Measurements from ENCODE around the gene STK16. TPM values are rescaled to one million over a fixed set of nuclear protein-coding genes. Genes with fewer than 3 reads are reported as not detected.

The STK16 gene
- total and polyA plus RNA-seq, 2 of the 13 experiments (the other 11 are each of a cell fraction or from before 2014, with no cell fraction given), result 28.0 to 50.9 TPM

GRCh38 chr2:219245148-219245898 is at the start of gene STK16, which contains the start of gene GLB1L (continued):
- TF ChIP-seq PBX3 (CRISPR knock-in tag; IDR thresholded peaks at IDR 0.05; ENCODE audit: borderline replicate concordance) (no peak), ZNF282 (IDR thresholded peaks at IDR 0.05; ENCODE audit: partially characterized antibody) (no peak), ZNF687 (CRISPR knock-in tag; IDR thresholded peaks at IDR 0.05) (peak; percentile 98), ZNF430 (CRISPR knock-in tag; IDR thresholded peaks at IDR 0.05) (peak; percentile 91), SETDB1 (CRISPR knock-in tag; IDR thresholded peaks at IDR 0.05; ENCODE audit: borderline replicate concordance) (no peak), PRDM10 (CRISPR knock-in tag; IDR thresholded peaks at IDR 0.05; ENCODE audit: low read depth) (peak; percentile 83), TAF15 (IDR thresholded peaks at IDR 0.05; ENCODE audit: low read depth, low read length, poor library complexity, severe bottlenecking) (peak; percentile 79), ZNF556 (CRISPR knock-in tag; IDR thresholded peaks at IDR 0.05; ENCODE audit: borderline replicate concordance) (peak; percentile 93), FOXP1 (IDR thresholded peaks at IDR 0.05) (no peak), FOXP1 (CRISPR knock-in tag; IDR thresholded peaks at IDR 0.05) (no peak; the same call in 1 of the 2 replicates), JUN (CRISPR knock-in tag; IDR thresholded peaks at IDR 0.05) (no peak; the same call in 1 of the 2 replicates), DRAP1 (CRISPR knock-in tag; IDR thresholded peaks at IDR 0.05) (peak; percentile 88), ZC3H13 (CRISPR knock-in tag; IDR thresholded peaks at IDR 0.05) (peak; percentile 83), ZNF530 (CRISPR knock-in tag; IDR thresholded peaks at IDR 0.05; ENCODE audit: low read depth) (peak; percentile 85; the same call in 1 of the 2 replicates), ZNF160 (CRISPR knock-in tag; IDR thresholded peaks at IDR 0.05) (peak; percentile 47; the same call in 1 of the 2 replicates), ZUFSP (CRISPR knock-in tag; IDR thresholded peaks at IDR 0.05; ENCODE audit: borderline replicate concordance) (no peak), ZNF329 (CRISPR knock-in tag; IDR thresholded peaks at IDR 0.05; ENCODE audit: low read depth) (peak; percentile 73; the same call in 1 of the 2 replicates)
